BJ (cell line): Measurements from ENCODE around the gene OTOP3. TPM values are rescaled to one million over a fixed set of nuclear protein-coding genes. Genes with fewer than 3 reads are reported as not detected.
"Not testable (repeated sequence)": the region's sequence is repeated elsewhere in the genome, so short reads cannot be mapped to it uniquely, and the experiment has no call there.

Source experiments
- CTCF ChIA-PET: fragments of 350-600 bp; formaldehyde crosslinking; extraction: SDS; loops from one replicate; lab custom pipeline; 2021; ENCODE audit warnings: antibody characterized with exemption, inconsistent platforms; lab: Yijun Ruan, JAX
- POLR2A ChIA-PET: fragments of 300-600 bp; sonication (Branson Sonifier 250); formaldehyde crosslinking; extraction: SDS; loops from one replicate; lab custom pipeline; 2021; ENCODE audit warnings: antibody characterized with exemption; lab: Charles Lee
- DNase-seq: peaks from one replicate; pipeline ENCODE4 v3.0.0-alpha.2; 2011; ENCODE audit warnings: low read depth
- H3K27me3 ChIP-seq: 2 replicates; pipeline ENCODE4 v1.6.0; 2011; ENCODE audit warnings: low read length; ENCODE audit not compliant: control insufficient read depth, insufficient read depth
- H3K36me3 ChIP-seq: 2 replicates; pipeline ENCODE4 v1.5.1; 2011; ENCODE audit warnings: low read length; ENCODE audit not compliant: control insufficient read depth, insufficient read depth
- H3K4me3 ChIP-seq: 2 replicates; pipeline ENCODE4 v1.5.1; 2011; ENCODE audit warnings: low read depth, mild to moderate bottlenecking, control low read depth, low read length
- polyA plus RNA-seq: library from polyadenylated mRNA; depleted of rRNA; stranded (reverse); fragments of >200 nt; gene quantifications from 2 replicates; pipeline ENCODE4 v1.2.3, GENCODE V29; 2011
- TF ChIP-seq, protein P1 (sequence below): IDR thresholded peaks from 2 replicates; pipeline ENCODE4 v1.5.1; 2011; ENCODE audit warnings: low read depth, mild to moderate bottlenecking, control low read depth, inconsistent platforms, low read length, moderate library complexity; ENCODE audit not compliant: insufficient read depth

Gene OTOP3
- polyA plus RNA-seq, 1 experiment, result not detected

- no peak for DNase-seq
- TF ChIP-seq, protein P1, sequence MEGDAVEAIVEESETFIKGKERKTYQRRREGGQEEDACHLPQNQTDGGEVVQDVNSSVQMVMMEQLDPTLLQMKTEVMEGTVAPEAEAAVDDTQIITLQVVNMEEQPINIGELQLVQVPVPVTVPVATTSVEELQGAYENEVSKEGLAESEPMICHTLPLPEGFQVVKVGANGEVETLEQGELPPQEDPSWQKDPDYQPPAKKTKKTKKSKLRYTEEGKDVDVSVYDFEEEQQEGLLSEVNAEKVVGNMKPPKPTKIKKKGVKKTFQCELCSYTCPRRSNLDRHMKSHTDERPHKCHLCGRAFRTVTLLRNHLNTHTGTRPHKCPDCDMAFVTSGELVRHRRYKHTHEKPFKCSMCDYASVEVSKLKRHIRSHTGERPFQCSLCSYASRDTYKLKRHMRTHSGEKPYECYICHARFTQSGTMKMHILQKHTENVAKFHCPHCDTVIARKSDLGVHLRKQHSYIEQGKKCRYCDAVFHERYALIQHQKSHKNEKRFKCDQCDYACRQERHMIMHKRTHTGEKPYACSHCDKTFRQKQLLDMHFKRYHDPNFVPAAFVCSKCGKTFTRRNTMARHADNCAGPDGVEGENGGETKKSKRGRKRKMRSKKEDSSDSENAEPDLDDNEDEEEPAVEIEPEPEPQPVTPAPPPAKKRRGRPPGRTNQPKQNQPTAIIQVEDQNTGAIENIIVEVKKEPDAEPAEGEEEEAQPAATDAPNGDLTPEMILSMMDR, result no peak
- Histone ChIP-seq H3K36me3 (no peaks in the 10 kb centered on the region), H3K4me3 (no peak overlapping the region), H3K27me3 (peaks cover 11% of the 10 kb centered on the region)
- POLR2A ChIA-PET, result no interaction called here
- CTCF ChIA-PET, result interaction anchor here (0.8 to 1.4 kb wide), 2 partner anchors 15 to 17 kb away, joined by 3 to 5 read pairs; partner anchors contain the start of gene OTOP2
These were observed 28.7 kb upstream of the OTOP3 start for GRCh38 chr17:74907012-74907411.

DNA sequence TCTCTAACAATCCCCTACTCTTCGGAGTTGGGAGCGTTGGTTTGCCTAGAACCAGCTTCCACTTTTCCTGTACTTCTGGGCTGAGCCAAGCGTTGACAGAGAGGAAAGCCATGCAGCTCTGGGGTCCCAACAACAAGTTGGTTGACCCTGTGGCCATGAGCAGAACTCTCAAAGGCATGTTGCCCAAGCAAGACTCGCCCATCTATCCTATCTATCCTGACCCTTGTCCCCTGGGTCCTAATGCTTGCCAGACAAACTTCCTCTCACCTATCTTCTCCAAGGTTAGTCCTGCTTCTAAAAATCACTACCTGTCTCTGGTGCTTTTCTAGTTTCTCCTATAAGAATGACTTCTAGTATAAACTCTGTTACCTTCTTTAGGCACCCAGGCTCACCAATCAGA lies 26.6 kb upstream of the OTOP3 start:
- H3K27me3 ChIP-seq, CTCF ChIA-PET, H3K4me3 ChIP-seq, H3K36me3 ChIP-seq, DNase-seq, POLR2A ChIA-PET: not testable (repeated sequence)

DNA sequence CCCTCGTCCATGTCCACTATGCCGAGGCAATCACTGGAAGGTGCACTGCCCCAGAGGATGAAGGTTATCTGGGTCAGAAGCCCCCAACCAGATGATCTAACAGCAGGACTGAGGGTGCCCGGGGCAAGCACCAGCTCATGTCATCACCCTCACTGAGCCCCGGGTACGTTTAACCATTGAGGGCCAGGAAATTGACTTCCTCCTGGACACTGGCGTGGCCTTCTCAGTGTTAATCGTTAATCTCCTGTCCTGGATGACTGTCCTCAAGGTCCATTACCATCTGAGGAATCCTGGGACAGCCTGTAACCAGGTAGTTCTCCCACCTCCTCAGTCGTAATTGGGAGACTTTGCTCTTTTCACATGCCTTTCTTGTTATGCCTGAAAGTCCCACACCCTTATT lies 24.3 kb upstream of the OTOP3 start:
- DNase-seq, H3K36me3 ChIP-seq, H3K27me3 ChIP-seq, POLR2A ChIA-PET, H3K4me3 ChIP-seq, CTCF ChIA-PET: not testable (repeated sequence)

GRCh38 chr17:74916136-74916850 lies 19.4 kb upstream of the OTOP3 start:
- no peak for DNase-seq
- CTCF ChIA-PET, result no interaction called here
- no peaks in the 10 kb centered on the region for H3K36me3 ChIP-seq
- POLR2A ChIA-PET, result no interaction called here
- TF ChIP-seq, protein P1, result no peak
- H3K27me3 ChIP-seq, result peaks cover 2% of the 10 kb centered on the region; the same call in 1 of the 2 replicates
- H3K4me3 ChIP-seq, result no peak overlapping the region

DNA sequence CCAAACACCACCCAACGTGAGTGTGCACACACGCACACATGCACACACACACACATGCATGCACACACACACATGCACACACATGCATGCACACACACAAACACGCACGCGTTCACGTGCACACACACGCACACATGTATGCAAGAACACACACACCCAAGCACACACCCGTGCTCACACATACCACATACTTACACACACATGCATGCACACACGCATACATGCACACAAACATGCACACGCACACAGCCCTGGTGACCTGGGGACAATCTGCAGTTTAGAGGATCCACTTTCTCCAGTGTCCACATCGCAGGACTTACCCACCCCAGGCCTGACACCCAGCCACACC lies 18.9 kb upstream of the OTOP3 start:
- POLR2A ChIA-PET, result no interaction called here
- no peak overlapping the region for H3K4me3 ChIP-seq
- no peak for DNase-seq
- CTCF ChIA-PET, result no interaction called here
- H3K36me3 ChIP-seq, result no peaks in the 10 kb centered on the region
- TF ChIP-seq, protein P1, result no peak
- H3K27me3 ChIP-seq, result peaks cover 6% of the 10 kb centered on the region

GRCh38 chr17:74917430-74917829 lies 18.3 kb upstream of the OTOP3 start:
- CTCF ChIA-PET, result no interaction called here
- DNase-seq, result no peak
- H3K27me3 ChIP-seq, result peaks cover 9% of the 10 kb centered on the region
- H3K4me3 ChIP-seq, result no peak overlapping the region
- no peaks in the 10 kb centered on the region for H3K36me3 ChIP-seq
- POLR2A ChIA-PET, result no interaction called here
- TF ChIP-seq, protein P1, result no peak
